Fibroblast of skin of scalp (primary cell): ENCODE data around the gene KRTAP5-9.
"Not testable (repeated sequence)": the region's sequence is repeated elsewhere in the genome, so short reads cannot be mapped to it uniquely, and the experiment has no call there.

Experiments used
- DNase-seq: peaks from one replicate; pipeline ENCODE4 v3.0.0-alpha.2; 2013

KRTAP5-9 gene

DNA sequence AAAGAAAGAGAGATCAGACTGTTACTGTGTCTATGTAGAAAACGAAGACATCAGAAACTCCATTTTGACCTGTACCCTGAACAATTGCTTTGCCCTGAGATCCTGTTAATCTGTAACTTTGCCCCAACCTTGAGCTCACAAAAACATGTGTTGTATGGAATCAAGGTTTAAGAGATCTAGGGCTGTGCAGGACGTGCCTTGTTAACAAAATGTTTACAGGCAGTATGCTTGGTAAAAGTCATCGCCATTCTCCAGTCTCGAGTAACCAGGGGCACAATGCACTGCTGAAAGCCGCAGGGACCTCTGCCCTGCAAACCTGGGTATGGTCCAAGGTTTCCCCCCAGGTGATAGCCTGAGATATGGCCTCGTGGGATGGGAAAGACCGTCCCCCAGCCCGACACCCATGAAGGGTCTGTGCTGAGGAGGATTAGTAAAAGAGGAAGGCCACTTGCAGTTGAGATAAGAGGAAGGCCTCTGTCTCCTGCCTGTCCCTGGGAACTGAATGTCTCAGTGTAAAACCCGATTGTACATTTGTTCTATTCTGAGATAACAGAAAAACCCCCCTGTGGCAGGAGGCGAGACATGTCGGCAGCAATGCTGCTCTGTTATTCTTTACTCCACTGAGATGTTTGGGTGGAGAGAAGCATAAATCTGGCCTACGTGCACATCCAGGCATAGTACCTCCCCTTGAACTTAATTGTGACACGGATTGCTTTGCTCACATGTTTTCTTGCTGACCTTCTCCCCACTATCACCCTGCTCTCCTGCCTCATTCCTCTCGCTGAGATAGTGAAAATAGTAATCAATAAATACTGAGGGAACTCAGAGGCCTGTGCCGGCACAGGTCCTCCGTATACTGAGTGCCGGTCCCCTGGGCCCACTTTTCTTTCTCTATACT lies 13.3 kb upstream of the KRTAP5-9 start:
- DNase-seq: not testable (repeated sequence)

DNA sequence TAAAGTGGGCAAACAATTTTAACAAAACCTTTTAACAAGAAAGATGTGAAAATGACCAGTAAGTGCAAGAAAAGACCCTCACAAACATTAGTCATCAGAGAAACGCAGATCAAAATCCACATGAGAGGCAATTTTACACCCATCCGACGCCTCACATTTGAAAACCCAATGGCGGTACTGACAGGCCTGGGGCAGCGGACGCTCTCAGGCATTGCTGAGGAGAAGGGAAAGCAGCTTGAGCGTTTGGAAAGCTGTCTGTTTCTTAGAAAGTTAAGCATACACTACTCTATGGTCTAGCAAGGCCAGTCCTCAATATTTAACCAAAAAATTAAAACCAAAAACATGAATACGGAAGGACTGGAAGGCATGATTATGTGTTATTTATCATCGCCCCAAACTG lies 12.4 kb upstream of the KRTAP5-9 start:
- DNase-seq: no peak

DNA sequence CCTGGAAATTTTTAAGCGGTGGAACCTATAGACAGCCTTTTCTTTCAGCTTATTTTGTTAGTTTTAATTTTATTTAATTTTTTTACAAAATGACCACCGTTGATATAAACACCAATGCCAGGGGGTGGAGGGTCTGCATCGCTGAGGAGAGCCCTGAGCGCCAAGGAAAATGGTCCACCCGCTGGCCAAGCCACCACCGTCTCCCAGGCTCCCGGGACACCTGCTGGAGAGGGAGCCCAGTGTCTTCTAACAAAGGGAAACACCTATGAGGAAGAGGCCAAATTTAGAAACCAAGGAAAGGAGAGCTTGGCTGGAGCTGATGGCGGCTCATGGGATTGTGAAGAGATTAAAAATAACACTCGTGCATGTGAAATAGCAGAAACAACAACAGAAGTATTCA lies 10.7 kb upstream of the KRTAP5-9 start:
- no peak for DNase-seq

DNA sequence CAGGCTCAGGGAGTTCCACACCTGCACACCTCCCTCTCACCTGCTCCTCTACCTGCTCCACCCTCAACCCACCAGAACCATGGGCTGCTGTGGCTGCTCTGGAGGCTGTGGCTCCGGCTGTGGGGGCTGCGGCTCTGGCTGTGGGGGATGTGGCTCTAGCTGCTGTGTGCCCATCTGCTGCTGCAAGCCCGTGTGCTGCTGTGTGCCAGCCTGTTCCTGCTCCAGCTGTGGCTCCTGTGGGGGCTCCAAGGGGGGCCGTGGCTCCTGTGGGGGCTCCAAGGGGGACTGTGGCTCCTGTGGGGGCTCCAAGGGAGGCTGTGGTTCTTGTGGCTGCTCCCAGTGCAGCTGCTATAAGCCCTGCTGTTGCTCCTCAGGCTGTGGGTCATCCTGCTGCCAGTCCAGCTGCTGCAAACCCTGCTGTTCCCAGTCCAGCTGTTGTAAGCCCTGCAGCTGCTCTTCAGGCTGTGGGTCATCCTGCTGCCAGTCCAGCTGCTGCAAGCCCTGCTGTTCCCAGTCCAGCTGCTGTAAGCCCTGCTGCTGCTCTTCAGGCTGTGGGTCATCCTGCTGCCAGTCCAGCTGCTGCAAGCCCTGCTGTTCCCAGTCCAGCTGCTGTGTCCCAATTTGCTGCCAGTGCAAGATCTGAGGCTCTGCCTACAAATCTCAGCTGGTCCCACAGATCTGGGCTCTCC lies 10.1 kb upstream of the KRTAP5-9 start, which contains the start of gene KRTAP5-8:
Gene KRTAP5-8 (plus strand): TSS at position 49 of the 689 bp plus-strand sequence. CDS start 31 bp downstream, at position 80.
- not testable (repeated sequence) for DNase-seq

DNA sequence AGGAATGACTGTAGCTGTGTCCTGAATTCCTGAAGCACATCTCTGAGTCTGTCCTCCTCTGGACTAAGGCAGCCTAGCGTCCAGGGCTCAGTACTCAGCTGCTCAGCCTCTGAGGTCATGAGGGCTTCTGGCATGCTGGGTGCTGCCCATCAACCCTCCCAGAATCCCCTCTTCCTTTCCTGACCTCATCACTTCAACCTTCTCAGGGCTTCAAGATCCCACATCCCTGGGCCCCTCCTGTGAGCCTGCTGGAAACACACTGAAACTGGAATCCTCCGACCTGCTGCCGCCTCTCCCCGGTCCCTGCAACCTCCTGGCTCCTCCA lies 9.6 kb upstream of the KRTAP5-9 start:
- DNase-seq: no peak

DNA sequence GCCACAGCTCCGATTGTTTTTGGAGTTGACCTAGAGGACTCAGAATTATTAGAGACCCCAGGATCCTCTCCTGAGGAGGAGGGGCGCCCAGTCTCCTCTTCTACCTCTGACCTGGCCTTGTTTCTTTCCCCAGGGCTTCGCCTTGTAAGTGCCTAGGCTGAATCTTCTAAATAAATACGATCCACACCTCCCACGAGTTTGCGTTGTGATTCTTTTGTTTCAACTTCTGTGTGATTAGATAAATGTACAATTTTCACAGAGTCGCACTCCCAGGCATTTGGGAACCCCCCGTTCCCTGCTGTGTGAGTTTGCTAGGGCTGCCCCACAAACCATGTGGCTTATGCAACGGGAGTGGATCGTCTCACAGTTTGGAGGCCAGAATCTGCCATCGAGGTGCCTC lies 9.2 kb upstream of the KRTAP5-9 start:
- no peak for DNase-seq

DNA sequence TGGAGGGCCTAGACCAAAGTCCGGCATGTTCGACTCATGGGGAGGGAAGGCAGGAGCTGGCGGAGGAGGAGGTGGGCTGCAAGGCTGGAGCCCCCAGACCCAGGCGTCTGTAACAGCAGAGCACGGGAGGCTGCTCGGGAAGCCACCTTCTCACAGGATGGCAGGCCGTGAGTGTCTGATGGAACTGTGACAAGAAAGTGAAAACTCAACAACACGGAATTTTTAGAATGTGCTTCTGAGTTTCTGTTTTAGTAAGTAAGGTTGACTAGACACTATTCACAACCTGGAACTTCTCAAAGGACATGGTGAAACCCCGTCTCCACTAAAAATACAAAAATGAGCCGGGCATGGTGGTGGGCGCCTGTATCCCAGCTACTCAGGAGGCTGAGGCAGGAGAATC lies 8.2 kb upstream of the KRTAP5-9 start:
- not testable (repeated sequence) for DNase-seq

DNA sequence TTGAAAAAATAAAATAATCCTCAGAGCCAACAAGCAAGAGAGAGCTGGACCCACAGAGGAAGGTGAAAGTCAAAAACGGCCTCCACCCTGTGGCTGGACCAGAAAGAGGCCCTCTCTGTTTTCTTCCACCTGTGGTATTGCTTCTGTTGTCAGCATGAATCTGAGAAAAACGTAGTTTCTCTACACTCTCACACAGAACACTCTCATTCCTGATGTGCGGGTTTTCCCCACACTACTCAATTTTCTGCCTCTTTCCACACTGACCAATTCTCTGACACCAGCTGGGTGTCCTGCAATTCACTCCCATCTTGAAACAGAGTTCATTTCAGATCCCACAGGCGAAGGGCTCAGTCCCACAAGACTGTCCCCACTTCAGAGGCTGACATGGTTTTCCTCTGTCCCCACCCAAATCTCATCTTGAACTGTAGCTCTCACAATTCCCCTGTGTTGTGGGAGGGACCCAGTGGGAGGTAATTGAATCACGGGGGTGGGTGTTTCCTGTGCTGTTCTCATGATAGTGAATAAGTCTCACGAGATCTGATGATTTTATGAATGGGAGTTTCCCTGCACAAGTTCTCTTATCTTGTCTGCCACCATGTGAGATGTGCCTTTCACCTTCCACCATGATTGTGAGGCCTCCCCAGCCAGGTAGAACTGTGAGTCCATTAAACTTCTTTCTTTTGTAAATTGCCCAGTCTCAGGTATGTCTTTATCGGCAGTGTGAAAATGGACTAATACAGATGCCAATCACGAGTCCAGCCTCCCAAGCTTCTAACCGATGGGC lies 7.5 kb upstream of the KRTAP5-9 start:
- not testable (repeated sequence) for DNase-seq

DNA sequence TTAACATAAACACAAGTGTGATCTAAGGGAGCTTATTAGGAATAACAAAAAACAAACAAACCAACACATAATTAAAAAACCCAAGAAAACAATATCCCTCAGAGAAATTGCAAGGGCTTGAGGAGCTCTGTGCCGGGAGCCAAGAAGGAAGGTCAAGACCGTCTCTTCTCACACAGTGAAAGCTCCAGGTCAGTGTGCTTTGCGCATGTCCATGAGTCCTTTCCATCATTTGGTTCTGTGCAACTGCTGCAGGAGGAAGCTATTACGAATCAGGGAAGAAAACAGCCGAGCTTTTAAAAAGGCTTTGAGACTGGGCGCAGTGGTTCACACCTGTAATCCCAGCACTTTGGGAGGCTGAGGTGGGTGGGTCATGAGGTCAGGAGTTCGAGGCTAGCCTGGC lies 5.8 kb upstream of the KRTAP5-9 start:
- no peak for DNase-seq

DNA sequence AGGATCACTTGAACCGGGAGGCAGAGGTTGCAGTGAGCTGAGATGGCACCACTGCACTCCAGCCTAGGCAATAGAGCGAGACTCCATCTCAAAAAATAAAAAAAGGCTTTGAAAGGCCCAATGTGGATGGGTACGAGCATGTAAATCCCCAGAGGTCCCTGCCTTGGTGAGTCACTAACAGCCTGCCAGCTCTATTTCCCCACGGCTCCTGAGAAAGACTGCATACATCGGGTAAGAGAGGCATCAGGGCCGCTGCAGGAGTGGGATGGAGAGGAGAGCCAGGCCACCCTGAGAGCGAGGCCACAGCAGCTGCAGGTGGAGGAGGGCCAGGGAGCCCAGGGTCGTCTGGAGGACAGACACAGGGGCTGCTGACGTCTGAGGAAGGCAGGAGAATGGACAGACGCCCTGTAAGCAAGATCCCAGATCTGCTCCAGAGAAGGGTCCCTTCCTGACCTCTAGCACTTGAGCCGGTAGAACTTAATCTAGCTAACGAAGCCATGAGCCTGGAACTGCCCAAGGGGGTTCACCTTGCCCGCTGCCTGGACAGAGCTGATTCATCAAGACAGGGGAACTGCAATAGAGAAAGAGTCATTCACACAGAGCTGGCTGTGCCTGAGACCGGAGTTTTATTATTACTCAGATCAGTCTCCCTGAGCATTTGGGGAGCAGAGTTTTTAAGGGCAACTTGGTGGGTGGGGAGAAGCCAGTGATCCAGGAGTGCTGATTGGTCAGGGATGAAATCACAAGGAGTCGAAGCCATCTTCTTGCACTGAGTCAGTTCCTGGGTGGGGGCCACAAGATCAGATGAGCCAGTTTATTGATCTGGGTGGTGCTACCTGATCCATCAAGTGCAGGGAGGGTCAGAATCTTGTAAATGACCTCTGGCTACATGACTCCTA lies 5.1 kb upstream of the KRTAP5-9 start:
- no peak for DNase-seq

DNA sequence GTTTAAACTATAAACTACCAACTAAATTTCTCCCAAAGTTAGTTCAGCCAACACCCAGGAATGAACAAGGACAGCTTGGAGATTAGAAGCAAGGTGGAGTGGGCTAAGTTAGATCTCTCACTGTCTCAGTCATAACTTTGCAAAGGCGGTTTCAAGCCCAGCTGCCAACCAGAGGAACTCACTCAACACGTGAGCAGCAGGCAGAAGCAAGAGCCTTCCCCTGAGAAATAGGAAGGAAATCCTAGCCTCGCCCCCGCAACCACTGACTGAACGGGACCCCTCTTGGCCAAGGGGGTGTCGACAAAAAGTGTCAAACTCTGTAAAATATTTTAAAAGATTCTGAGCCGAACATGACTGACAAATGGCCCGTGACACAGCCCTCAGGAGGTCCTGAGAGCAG lies 4.4 kb upstream of the KRTAP5-9 start:
- DNase-seq: no peak

DNA sequence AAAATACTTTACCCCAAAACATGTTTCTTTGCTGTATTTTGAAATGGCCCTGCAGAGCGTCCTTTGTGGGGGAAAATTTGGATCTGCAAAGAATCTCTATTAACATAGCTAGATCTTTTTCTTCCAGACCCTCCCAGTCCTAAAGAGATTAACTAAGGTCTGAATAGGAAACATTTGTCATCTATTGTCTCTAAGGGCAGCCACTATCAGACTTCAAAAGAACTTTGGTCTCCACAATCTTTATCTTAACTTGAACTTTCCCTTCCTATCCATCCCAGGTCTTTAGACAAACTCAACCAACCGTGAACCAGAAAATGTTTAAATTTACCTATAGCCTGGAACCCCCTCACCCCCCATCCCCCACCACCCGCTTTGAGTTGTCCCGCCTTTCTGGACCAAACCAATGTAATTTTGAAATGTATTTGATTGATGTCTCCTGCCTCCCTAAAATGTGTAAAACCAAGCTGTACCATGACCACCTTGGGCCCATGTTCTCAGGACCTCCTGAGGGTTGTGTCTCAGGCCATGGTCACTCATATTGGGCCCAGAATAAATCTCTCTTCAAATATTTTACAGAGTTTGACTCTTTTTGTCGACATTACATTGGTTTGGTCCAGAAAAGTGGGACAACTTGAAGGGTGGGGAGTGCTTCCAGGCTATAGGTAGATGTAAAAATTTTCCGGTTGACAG lies 3.5 kb upstream of the KRTAP5-9 start:
- DNase-seq: no peak

DNA sequence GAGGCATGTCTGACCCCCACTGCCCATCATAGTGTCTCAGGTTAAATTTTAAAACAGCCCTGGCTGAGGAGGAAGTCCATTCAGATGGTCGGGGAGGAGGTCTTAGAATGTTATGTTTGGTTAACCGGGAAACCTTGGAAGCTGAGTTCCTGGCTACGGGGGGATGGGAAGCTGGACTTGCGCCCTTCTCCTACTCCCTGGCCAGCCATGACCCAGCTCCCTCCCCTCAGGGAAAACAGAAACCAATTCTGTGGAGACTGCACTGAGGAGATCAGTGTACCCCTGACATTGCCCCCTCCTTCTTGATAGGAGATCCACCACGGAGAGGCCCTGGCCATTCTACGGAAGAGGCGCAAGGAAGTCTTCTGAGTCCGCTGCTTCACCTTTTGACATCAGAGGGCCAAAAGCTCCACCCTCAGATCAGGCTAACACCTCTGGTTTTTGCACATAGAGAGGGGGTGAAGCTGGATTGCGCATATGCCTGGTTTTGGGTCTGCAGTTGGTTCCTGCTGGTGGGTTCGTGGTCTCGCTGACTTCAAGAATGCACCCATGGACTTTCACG lies 2.7 kb upstream of the KRTAP5-9 start:
- DNase-seq: no peak

DNA sequence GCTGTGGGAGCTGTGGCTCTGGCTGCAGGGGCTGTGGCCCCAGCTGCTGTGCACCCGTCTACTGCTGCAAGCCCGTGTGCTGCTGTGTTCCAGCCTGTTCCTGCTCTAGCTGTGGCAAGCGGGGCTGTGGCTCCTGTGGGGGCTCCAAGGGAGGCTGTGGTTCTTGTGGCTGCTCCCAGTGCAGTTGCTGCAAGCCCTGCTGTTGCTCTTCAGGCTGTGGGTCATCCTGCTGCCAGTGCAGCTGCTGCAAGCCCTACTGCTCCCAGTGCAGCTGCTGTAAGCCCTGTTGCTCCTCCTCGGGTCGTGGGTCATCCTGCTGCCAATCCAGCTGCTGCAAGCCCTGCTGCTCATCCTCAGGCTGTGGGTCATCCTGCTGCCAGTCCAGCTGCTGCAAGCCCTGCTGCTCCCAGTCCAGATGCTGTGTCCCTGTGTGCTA lies 514 bp downstream of the KRTAP5-9 start:
- DNase-seq: no peak

DNA sequence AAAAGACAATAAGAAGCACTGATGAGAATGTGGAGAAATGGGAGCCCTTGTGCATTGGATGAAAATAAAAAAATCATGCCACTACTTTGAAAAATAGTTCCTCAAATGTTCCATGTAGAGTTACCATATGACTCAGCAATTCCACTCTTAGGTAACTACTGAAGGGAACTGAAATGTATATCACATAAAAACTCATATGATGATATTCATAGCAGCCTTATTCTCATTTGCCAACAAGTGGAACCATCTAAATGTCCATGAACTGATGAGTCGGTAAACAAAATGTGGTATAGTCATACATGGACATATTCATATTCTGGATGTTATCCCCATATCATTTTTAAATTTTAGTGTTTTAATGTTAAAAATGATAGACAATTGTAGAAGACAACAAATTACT lies 3.5 kb downstream of the KRTAP5-9 start:
- DNase-seq: no peak

DNA sequence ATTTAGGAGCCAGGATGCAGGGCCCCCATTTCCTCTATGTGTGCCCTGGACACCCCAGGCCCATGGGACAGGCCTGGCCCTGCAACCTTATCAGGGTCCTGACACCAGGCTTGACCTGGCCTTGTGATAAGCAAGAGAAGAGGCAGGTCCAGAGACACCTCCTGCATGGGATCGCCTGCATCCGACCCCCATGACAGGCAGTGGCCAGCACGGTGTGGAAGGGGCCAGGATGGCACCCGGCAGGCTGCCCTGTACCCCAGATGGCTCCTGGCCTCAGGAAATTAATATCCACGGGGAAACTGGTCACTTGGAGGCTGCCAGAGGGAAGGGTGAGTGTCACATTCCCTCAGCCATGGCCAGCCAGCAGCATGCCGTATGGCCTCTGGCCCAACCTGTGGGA lies 6.8 kb downstream of the KRTAP5-9 start:
- no peak for DNase-seq

DNA sequence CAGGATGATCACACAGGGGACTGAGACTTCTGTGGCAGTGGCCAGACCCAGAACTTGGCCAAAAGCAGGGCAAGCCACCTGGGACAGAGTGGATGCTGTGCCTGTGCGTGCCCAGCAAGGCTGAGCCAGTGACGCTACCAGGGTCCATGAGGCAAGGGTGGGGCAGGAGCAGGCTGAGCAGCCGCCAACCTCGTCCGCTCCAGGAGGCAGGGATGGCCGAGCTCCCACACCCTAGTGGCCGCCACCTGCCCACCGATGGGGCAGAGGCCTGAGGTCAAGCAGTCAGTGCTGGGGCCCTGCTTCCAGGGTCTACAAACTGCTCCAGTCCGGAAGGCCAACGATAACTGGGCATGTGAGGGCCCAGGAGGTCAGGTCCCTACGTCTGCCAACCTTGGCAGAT lies 7.3 kb downstream of the KRTAP5-9 start:
- no peak for DNase-seq

DNA sequence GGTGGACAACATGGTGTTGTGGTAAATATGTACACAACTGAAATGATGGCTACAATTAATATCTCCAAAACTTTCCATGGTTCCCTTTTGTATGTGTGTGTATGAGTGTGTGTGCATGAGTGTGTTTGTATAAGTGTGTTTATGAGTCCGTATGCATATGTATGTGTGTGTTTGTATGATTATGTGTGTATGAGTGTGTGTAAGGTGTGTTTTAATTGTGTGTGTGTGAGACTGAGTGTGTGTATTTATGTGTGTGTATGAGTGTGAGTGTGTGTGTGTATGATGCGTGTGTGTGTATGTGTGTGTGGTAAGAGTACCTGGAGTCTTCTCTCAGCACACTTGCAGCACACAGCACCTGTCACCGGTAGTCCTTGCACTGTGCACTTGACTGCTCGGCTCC lies 7.8 kb downstream of the KRTAP5-9 start:
- DNase-seq: no peak

DNA sequence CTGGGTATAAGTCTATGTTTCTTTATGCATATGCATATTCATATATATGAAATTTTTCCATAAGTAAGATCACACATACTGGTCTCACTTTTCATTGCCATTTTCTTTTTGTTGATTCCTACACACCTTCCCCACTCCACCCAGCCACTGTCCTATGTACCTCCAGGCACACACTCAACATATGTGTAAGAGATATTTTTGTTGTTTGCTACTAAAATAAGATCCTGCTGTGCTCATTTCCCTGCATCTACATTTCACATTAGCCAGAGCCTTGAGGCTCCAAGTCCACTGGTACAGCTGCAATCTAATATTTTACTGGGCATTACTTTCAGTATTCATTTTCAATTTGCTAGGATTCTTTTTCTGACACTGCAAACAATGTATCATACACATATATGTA lies 9.0 kb downstream of the KRTAP5-9 start:
- no peak for DNase-seq

DNA sequence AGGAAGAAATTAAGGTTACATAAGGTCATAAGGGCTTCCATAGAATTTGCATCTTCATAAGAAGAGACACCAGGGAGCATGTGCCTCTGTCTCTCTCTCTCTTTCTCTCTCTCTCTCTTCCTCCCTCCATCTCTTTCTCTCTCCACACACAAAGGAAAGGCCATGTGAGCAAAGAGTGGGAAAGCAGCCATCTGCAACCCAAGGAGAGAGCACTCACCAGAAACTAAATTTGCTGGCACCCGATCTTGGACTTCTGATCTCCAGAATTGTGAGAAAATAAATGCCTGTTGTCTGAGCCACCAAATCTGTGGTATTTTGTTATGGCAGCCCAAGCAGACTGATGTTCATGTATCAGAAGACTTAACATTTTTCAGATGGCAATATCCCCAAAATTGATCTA lies 10.8 kb downstream of the KRTAP5-9 start:
- DNase-seq: no peak

DNA sequence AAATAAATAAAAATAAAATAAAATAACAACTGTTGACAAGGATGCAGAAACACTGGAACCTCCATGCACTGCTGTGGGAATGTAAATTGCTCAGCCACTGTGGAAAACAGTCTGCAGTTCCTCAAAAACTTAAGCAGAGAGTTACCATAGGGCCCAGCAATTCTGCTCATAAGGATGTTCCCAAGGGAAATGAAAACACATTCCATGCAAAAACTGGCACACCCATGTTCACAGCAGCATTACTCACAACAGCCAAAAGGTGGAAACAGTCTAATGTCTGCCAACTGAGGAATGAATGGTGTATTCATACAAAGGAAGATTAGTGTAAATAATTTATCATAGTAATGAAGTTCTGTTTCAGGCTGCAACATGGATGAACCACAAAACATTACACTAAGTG lies 13.9 kb downstream of the KRTAP5-9 start:
- DNase-seq: peak; percentile 9
